ENCODE data around the gene CDH4.

- TF ChIP-seq POLR2A (IDR thresholded peaks at IDR 0.05) (no peak), CTCF (IDR thresholded peaks at IDR 0.05) (no peak), POLR2AphosphoS5 (IDR thresholded peaks at IDR 0.05) (no peak)
Measured at GRCh38 chr20:61909821-61910220, 657.8 kb downstream of the CDH4 start.

Measured in sigmoid colon (tissue), 4 donors.